HTR-8/SVneo (cell line): Measurements from ENCODE around the gene MYCBP2.
A peak's percentile ranks its signal among the peaks of the same experiment; 100 is the strongest.
"Not testable (repeated sequence)": the region's sequence is repeated elsewhere in the genome, so short reads cannot be mapped to it uniquely, and the experiment has no call there.

ENCODE experiments used
- DNase-seq: peaks from one replicate; pipeline ENCODE4 v3.0.0; 2011; ENCODE audit warnings: low spot score, mixed read lengths; ENCODE audit not compliant: insufficient read length
- FAIRE-seq: peaks from 2 replicates; lab custom pipeline; 2011; peaks lifted over from hg19 to GRCh38; lab: Jason Lieb, UNC

The MYCBP2 gene

DNA sequence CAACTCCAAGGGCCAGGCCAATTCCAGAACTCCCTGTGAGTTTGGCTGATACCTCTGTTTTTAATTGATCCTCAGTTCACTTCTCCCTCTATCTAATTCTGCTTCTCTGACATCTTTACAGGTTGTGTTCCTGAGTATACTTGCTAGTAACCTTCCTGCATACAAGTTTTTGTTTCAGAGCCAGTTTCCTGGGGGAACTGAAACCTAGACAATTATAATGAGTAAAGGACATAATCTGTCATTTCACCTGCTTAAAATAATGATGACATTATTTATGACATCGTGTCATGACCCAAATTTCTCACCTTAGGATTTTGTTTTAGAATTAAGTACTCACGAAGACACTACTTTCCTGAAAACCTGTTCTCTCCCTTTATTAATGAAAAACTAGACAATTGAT, 12.5 kb upstream of the MYCBP2 start:
- DNase-seq (no peak), FAIRE-seq (no peak)

GRCh38 chr13:77338961-77339401, 12.1 kb upstream of the MYCBP2 start:
- FAIRE-seq, result no peak
- DNase-seq, result no peak

GRCh38 chr13:77338329-77338728, 11.4 kb upstream of the MYCBP2 start:
- FAIRE-seq (no peak), DNase-seq (no peak)

DNA sequence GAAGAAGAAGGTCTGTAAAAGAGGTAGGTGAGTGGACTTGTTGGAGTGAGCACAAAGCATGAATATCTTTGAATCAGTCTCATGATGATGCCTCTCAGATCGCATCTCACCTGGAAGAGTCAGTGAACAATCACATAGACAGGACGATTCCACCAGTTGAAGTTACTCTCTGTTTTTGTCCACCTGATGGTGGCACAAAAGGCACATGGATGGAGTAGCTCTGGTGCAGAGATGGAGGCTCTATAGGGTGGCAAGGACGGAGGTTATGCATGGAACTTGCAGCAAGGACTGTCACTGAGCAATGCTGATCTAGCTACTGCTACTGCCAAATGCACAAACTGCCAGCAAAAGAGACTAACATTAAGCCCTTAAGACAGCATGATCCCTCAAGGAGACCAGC, 10.3 kb upstream of the MYCBP2 start:
- FAIRE-seq, result no peak
- no peak for DNase-seq

DNA sequence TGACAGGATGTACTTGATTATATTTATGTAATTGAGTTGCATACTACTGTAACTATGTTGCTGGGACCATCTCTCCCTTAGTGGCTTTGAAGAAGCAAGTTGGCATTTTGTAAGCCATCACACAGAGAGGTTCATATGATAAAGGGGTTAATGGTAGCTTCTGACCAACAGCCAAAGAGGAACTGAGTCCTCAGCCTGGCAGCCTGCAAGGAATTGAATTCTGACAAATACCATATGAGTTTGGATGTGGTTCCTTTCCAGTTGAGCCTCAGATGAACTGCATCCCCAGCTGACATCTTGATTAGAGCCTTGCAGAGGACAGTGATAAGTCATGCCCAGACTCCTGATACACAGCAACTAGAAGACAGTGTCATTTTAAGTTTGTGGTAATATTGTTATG, 8.6 kb upstream of the MYCBP2 start:
- no peak for FAIRE-seq
- DNase-seq, result no peak

DNA sequence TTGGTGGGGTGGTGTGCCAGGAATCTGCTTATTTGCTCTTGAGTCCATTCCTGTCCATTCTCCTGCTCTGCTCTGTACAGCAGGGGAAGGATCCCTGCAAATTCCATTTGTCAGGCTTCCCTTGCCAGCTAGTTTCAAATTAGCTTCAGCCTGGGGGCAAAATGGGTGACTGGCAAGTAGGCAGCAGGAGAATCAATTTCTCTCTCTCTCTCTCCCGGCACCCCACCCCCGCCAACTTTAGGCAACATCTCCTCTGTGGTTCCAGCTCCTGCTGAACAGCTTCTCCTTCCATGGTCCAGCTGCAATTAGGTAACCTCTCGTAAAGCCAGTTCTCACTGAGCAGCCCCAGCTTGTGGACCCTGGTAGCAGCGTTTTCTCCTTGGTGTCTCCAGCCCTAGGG, 6.7 kb upstream of the MYCBP2 start:
- DNase-seq (no peak), FAIRE-seq (no peak)

GRCh38 chr13:77331421-77331820, 4.5 kb upstream of the MYCBP2 start:
- no peak for FAIRE-seq
- DNase-seq, result no peak

- FAIRE-seq, result no peak
- DNase-seq, result no peak
Observed at GRCh38 chr13:77329911-77330584, 3.2 kb upstream of the MYCBP2 start.

GRCh38 chr13:77329133-77329910, 2.4 kb upstream of the MYCBP2 start:
- DNase-seq, result peak; percentile 66
- FAIRE-seq, result no peak

DNA sequence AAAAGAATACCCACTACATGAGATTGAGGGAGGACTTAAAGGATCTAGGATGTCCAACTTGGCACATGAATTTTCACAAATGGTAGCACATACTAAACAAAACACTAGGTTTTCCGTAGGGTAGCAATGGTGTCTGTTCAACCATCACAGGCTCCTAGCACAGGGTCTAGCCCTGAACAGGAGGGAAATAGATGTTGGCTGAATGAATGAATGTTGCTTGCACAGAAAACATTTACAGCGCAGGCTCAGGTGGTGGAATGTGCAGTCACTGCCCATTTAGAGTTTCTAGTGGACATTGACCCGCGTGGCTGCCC, 1.9 kb upstream of the MYCBP2 start:
- no peak for DNase-seq
- no peak for FAIRE-seq

DNA sequence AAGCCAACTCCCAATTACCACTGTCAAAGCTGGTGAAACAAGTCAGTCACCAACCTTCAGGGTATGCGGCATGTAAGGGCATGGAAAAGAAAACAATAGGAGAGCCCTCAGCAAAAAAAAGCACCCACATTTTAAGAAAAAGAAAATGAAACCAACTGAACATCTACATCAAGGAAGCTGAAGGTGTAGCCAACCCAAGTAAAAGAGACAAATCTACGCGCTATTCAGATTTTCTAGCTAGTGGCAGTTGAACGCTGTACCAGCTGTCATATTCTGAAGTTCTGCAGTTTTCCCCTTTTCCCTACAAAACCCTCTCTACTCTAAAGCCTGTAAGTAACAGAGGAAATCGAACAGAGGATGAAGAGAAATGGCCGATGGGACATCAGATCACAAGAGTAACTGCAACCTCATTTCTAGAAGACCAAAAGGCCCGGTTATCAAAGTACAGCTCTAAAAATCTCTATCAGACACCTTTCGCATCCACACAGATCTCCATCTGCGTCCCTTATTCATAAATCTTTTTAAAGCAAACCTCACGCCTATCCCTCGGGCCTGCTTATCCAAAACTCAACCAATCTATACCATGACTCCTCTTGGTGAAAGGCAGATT, 1.4 kb downstream of the MYCBP2 start:
- FAIRE-seq (no peak), DNase-seq (no peak)

- DNase-seq (no peak), FAIRE-seq (no peak)
Observed at GRCh38 chr13:77323858-77324257, 3.0 kb downstream of the MYCBP2 start.

DNA sequence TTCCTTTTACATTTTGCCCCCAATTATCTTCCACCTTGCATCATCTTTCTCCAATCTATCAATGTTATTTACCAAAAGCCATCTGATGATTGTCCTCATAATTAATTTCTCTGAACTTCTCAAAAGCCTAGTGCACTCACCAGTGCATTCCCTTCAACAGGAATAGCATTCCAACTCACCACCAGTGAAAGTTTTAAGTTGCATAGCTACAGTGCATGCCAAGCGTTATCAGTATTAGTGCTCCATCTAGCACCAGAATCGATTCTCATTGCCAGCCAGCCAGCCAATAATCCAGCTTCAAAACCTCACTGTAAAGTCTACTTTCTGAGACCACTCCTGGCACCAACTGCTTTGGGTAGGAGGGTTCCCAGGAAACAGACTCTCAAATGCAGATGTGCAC, 7.4 kb downstream of the MYCBP2 start:
- DNase-seq (no peak), FAIRE-seq (no peak)

DNA sequence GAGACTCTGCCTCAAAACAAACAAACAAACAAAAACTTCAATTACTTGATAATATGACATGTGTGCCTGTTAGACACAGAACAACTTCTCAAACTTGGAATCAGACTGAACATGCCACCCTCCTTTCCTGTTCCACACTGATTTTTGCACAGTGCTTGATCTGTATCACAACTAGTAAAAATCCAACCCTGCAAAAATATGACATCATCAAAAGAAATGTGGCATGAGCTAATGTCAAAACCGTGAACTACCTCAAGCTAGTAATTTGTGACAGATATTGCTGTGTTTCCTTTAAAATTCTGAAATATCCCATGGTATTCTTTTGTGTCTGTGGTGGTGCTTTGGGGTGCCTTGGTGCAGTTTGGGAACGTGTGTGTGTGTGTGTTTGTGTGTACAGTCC, 8.2 kb downstream of the MYCBP2 start:
- DNase-seq (no peak), FAIRE-seq (no peak)

GRCh38 chr13:77316430-77316829, 10.5 kb downstream of the MYCBP2 start:
- FAIRE-seq (no peak), DNase-seq (no peak)

DNA sequence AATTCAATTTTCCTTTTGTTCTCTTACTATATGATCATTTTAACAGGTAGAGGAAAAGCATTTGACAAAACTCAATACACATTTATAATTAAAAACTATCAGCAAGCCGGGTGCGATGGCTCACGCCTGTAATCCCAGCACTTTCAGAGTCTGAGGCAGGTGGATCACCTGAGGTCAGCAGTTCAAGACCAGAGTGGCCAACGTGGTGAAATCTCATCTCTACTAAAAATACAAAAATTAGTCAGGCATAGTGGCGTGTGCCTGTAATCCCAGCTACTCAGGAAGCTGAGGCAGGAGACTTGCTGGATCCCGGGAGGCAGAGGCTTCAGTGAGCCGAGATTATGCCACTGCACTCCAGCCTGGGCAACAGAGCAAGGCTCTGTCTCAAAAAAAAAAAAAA, 11.4 kb downstream of the MYCBP2 start:
- not testable (repeated sequence) for FAIRE-seq, DNase-seq

DNA sequence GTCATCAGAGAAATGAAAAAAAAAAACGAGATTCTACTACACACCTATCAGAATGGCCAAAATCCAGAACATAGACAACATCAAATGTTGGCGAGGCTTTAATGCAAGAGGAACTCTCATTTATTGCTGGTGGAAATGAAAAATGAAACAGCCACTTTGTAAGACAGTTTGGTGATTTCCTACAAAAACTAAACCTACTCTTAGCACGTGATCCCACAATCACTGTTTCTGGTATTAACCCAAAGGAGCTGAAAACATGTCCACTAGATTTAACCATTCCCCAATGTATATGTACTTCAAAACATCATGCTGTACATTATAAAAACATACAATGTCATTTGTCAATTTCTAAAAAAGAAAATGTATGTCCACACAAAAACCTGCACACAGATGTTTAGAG, 13.0 kb downstream of the MYCBP2 start:
- DNase-seq (no peak), FAIRE-seq (no peak)

GRCh38 chr13:77312311-77312710, 14.6 kb downstream of the MYCBP2 start:
- FAIRE-seq (no peak), DNase-seq (no peak)

- no peak for FAIRE-seq
- DNase-seq, result no peak
Observed at GRCh38 chr13:77310579-77311279, 16.2 kb downstream of the MYCBP2 start.

GRCh38 chr13:77310161-77310560, 16.7 kb downstream of the MYCBP2 start:
- DNase-seq, result no peak
- no peak for FAIRE-seq

- DNase-seq (no peak), FAIRE-seq (no peak)
Observed at GRCh38 chr13:77309254-77309653, 17.6 kb downstream of the MYCBP2 start.
